Midbrain (tissue), 1 donor: ENCODE results near the gene DIP2C.
"Not testable (repeated sequence)": the region's sequence is repeated elsewhere in the genome, so short reads cannot be mapped to it uniquely, and the experiment has no call there.

ENCODE experiments used
- DNase-seq: peaks from one replicate; lab custom pipeline; 2025; lab: John Stamatoyannopoulos, UW

Gene DIP2C

GRCh38 chr10:517872-518475 is 171.5 kb downstream of the DIP2C start:
- DNase-seq = no peak

- no peak for DNase-seq
Measured at GRCh38 chr10:517241-517830, 172.1 kb downstream of the DIP2C start.

GRCh38 chr10:516764-517163 is 172.7 kb downstream of the DIP2C start:
- DNase-seq = no peak

GRCh38 chr10:515674-516073 is 173.8 kb downstream of the DIP2C start:
- DNase-seq = no peak

GRCh38 chr10:514137-514671 is 175.3 kb downstream of the DIP2C start:
- peak; percentile 76 for DNase-seq

GRCh38 chr10:513393-513792 is 176.1 kb downstream of the DIP2C start:
- no peak for DNase-seq

GRCh38 chr10:512661-513060 is 176.8 kb downstream of the DIP2C start:
- DNase-seq = not testable (repeated sequence)

GRCh38 chr10:511849-512191 is 177.6 kb downstream of the DIP2C start:
- no peak for DNase-seq

GRCh38 chr10:511101-511848 is 178.2 kb downstream of the DIP2C start:
- DNase-seq = peak; percentile 94

GRCh38 chr10:510415-510881 is 179.0 kb downstream of the DIP2C start:
- DNase-seq = peak; percentile 60

- no peak for DNase-seq
Measured at GRCh38 chr10:509361-510102, 179.9 kb downstream of the DIP2C start.

GRCh38 chr10:508726-509125 is 180.7 kb downstream of the DIP2C start:
- DNase-seq = no peak

- DNase-seq = no peak
Measured at GRCh38 chr10:507908-508444, 181.5 kb downstream of the DIP2C start.

GRCh38 chr10:507355-507699 is 182.1 kb downstream of the DIP2C start:
- no peak for DNase-seq

- no peak for DNase-seq
Measured at GRCh38 chr10:506451-507354, 182.8 kb downstream of the DIP2C start.

GRCh38 chr10:505419-505818 is 184.0 kb downstream of the DIP2C start:
- no peak for DNase-seq

- DNase-seq = no peak
Measured at GRCh38 chr10:504806-505205, 184.7 kb downstream of the DIP2C start.

GRCh38 chr10:504121-504611 is 185.3 kb downstream of the DIP2C start:
- DNase-seq = no peak

GRCh38 chr10:501596-501995 is 187.9 kb downstream of the DIP2C start:
- DNase-seq = no peak

GRCh38 chr10:500876-501275 is 188.6 kb downstream of the DIP2C start:
- DNase-seq = no peak

GRCh38 chr10:499991-500390 is 189.5 kb downstream of the DIP2C start:
- no peak for DNase-seq
